Muscle of leg (tissue), 11 donors: ENCODE data around the gene DES. TPM values are rescaled to one million over a fixed set of nuclear protein-coding genes. Genes with fewer than 3 reads are reported as not detected.
A peak's percentile ranks its signal among the peaks of the same experiment; 100 is the strongest.

ENCODE experiments used
- DNase-seq: peaks from one replicate; pipeline ENCODE4 v3.0.0; 2013
- H3K27ac ChIP-seq: one replicate; pipeline ENCODE4 v1.5.1; 2013; ENCODE audit warnings: mild to moderate bottlenecking, low read length, control low read depth
- H3K27me3 ChIP-seq: one replicate; pipeline ENCODE4 v1.6.1; 2013; ENCODE audit warnings: low read length; ENCODE audit not compliant: control insufficient read depth, insufficient read depth
- H3K36me3 ChIP-seq: one replicate; pipeline ENCODE4 v1.6.1; 2013; ENCODE audit warnings: low read length; ENCODE audit not compliant: control insufficient read depth, insufficient read depth
- H3K4me1 ChIP-seq: one replicate; pipeline ENCODE4 v1.6.1; 2013; ENCODE audit warnings: low read length; ENCODE audit not compliant: control insufficient read depth, insufficient read depth
- H3K4me3 ChIP-seq: one replicate; pipeline ENCODE4 v1.5.1; 2013; ENCODE audit warnings: low read length, control low read depth
- H3K9me3 ChIP-seq: replicated peaks from 2 replicates; pipeline ENCODE4 v1.6.1; 2013; ENCODE audit warnings: low read depth, low read length; ENCODE audit not compliant: control insufficient read depth
- WGBS: methylation state at CpG from one replicate; pipeline ENCODE4 v1.1.5; 2013; ENCODE audit warnings: missing lambda C conversion rate; ENCODE audit not compliant: insufficient coverage; 5-methylcytosine and 5-hydroxymethylcytosine counted together
- polyA plus RNA-seq, 8 donors: library from polyadenylated mRNA; unstranded; fragments of 120-200 nt; gene quantifications; one replicate each; pipeline versions ENCODE4 v1.2.1 to v1.2.3, GENCODE V29; 2013; ENCODE audit warnings: inconsistent platforms in 1 of 8, low replicate concordance in 1 of 8; ENCODE audit not compliant: insufficient read length in 8 of 8, insufficient read depth in 1 of 8
- total RNA-seq: library from RNA; stranded (reverse); fragments of 120-200 nt; gene quantifications from one replicate; pipeline ENCODE4 v1.2.4, GENCODE V29; 2013

DES gene
- total and polyA plus RNA-seq, 9 donors = 2,139 to 4,335 (median 3,834) TPM

DNA sequence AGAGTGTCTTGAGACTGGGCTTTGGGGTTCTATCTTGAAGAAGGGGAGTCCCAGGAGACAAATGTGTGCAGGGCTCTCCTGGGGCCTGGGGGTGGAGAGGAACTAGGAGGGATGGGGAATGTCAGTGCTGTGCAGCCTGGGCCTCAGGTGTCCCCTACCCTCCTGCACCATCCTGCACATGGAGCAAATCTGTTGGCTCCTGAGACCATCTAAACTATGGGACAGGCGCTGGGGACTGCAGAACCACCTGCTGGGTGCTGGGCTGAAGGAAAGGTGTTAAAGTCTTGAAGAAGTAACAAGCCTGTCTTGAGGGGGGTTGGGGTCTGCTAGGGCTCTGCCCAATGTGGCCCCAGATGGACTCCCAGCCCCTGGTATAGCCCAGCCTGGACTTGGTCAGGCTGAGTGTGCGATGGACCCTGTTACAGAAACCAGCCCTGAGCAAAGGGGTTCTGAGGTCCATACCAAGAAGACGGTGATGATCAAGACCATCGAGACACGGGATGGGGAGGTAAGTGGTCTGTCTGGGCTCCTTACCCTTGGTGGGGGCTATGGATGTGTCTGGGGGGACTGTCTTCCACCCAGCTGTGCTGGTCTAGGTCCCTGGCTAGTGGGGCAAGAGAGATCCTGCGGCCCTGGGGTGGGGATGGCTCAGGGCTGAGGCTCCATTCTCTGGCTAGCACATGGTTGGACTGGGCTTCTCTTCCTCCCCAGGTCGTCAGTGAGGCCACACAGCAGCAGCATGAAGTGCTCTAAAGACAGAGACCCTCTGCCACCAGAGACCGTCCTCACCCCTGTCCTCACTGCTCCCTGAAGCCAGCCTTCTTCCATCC lies 7.3 kb downstream of the DES start:
- 91% methylated on average over 7 of the region's 8 CpGs for WGBS
- peaks cover 22% of the 10 kb centered on the region for H3K4me1 ChIP-seq
- H3K9me3 ChIP-seq = no peaks in the 10 kb centered on the region
- peaks cover 52% of the 10 kb centered on the region for H3K36me3 ChIP-seq
- H3K27ac ChIP-seq = peak overlapping the region; percentile 26
- peaks cover 5% of the 10 kb centered on the region for H3K27me3 ChIP-seq
- H3K4me3 ChIP-seq = no peak overlapping the region
- no peak for DNase-seq

GRCh38 chr2:219426068-219426443 lies 7.9 kb downstream of the DES start:
- H3K27ac ChIP-seq = peak overlapping the region; percentile 26
- H3K36me3 ChIP-seq = peaks cover 46% of the 10 kb centered on the region
- no peak for DNase-seq
- H3K4me3 ChIP-seq = no peak overlapping the region
- no peaks in the 10 kb centered on the region for H3K9me3 ChIP-seq
- H3K27me3 ChIP-seq = peaks cover 2% of the 10 kb centered on the region
- peaks cover 28% of the 10 kb centered on the region for H3K4me1 ChIP-seq
- 79% methylated on average over 4 of the region's 7 CpGs for WGBS

DNA sequence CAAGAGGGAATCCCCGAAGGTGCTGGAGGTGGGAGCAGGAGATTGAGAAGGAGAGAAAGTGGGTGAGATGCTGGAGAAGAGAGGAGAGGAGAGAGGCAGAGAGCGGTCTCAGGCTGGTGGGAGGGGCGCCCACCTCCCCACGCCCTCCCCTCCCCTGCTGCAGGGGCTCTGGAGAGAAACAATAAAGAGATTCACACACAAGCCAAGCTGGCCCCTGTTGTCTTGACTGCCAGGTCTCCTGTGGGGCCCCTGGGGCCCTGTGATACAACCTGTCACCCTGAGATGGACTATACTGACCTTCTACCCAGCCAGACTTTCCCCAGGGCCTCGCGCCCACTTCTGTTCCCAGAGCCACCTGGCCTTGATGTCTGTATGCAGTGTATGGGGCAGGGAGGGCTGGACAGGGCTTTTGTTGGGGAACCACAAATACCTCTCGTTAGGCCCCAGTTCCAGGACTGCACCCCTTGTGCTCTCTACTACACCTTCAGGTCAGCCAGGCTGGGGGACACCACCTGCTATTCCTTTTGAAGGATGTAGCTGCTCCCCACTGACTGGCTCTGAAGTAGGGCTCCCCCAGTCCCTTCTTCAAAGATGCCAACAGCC lies 8.5 kb downstream of the DES start:
- no CpG with 5 or more reads among the region's 7 CpGs for WGBS
- Histone ChIP-seq H3K9me3 (no peaks in the 10 kb centered on the region), H3K4me1 (peaks cover 31% of the 10 kb centered on the region), H3K36me3 (peaks cover 42% of the 10 kb centered on the region), H3K27me3 (no peaks in the 10 kb centered on the region), H3K27ac (peak overlapping the region; percentile 26), H3K4me3 (no peak overlapping the region)
- DNase-seq = no peak

DNA sequence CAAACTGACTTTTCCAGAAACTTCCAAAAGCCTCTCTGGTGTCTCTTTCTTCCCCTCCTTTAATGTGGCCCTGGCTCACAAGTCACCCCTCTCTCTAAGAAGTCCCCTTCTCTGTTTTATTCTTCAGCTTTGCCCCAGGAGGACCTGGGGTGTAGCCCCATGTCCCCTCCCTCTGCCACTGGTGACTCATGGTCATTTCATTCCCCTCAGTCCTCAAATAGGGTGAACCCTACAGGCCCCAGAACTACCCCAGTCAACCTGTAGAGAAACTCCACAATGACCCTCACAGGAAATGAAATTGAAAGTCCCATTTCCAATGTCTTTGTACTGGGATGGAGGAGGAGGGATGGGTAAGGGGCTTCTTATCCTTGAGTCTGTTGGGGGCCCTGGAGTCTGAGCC lies 10.3 kb downstream of the DES start:
- no peaks in the 10 kb centered on the region for H3K27me3 ChIP-seq
- DNase-seq = no peak
- no peak overlapping the region for H3K4me3 ChIP-seq
- H3K27ac ChIP-seq = peak overlapping the region; percentile 47
- H3K9me3 ChIP-seq = no peaks in the 10 kb centered on the region
- peaks cover 26% of the 10 kb centered on the region for H3K4me1 ChIP-seq
- peaks cover 33% of the 10 kb centered on the region for H3K36me3 ChIP-seq

DNA sequence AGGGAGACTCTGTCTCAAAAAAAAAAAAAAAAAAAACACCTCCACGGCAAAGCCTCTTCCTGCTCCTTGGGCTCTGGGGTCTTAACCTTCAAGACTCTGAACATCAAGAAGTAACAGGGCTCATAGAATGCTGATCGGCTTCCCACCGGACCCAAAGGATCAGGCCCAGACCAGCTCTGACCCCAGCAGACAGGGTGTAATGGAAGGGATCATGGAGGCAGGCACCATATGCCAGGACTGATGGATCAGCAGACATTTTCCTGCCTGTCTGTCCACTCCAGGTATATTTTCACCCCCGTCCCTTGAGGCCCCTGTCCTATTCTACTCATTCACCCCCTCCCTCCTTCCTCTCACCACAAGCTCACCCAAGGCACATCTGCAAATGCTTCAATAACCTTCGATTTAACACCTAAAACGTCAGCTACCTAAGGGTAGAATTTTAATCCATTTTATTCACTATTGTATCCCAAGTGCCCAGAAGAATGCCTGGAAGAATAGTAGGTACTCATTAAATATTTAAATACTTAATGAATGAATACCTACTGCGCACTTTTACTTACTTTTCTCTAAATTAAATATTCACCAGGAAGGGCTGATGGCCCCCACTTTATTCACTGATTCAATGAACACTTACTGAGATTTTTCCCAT lies 11.9 kb downstream of the DES start:
- Histone ChIP-seq H3K4me1 (peaks cover 31% of the 10 kb centered on the region), H3K9me3 (no peaks in the 10 kb centered on the region), H3K4me3 (no peak overlapping the region), H3K27ac (peak overlapping the region; percentile 85), H3K36me3 (peaks cover 19% of the 10 kb centered on the region), H3K27me3 (peaks cover 12% of the 10 kb centered on the region)
- WGBS = 77% methylated on average over 3 of the region's 7 CpGs
- no peak for DNase-seq

DNA sequence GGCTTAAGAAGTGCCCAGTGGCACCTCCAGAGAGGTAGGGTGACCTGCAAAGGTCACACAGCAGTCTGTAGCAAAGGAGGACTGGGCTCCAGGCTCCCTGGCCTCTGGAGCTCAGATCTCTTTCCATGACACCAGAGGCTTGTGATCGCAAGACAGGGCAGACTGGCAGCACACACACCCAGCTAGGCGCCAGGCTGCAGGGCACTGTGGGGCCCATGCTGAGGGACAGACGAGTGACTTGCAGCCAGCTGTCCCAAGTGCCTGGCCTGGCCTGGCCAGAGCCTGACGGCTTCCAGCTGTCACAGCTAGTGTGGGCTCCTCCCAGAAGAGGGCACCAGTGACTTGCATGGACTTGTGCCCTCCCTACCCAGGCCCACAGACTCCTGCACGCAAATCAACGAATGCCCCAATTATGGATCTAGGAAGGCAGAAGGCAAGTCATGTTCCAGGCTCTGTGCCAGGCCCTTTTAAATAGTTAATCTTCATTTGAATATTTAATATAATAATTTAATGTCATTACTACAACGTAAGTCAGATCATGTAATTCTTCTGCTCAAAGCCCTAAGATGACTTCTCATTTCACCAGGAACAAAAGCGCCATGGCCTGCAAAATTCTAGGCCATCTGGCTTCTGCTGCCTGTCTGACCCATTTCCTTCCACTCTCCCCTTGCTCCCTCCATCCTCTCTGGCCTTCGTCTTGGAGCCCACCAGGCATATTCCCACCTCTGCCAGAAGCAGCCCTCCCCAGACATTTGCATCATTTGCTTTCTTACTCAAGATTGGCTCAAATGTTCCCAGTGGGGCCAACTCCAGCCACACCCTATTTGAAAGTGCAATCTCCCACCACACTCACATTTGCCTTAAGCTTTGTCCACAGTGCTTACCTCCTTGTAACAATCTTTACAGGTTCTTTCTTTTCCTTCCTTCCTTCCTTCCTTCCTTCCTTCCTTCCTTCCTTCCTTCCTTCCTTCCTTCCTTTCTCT lies 12.7 kb downstream of the DES start:
- WGBS = 59% methylated on average over 6 of the region's 9 CpGs
- Histone ChIP-seq H3K9me3 (no peaks in the 10 kb centered on the region), H3K4me3 (no peak overlapping the region), H3K27ac (peak overlapping the region; percentile 85), H3K4me1 (peaks cover 37% of the 10 kb centered on the region), H3K36me3 (peaks cover 11% of the 10 kb centered on the region), H3K27me3 (peaks cover 20% of the 10 kb centered on the region)
- peak; percentile 85 for DNase-seq

DNA sequence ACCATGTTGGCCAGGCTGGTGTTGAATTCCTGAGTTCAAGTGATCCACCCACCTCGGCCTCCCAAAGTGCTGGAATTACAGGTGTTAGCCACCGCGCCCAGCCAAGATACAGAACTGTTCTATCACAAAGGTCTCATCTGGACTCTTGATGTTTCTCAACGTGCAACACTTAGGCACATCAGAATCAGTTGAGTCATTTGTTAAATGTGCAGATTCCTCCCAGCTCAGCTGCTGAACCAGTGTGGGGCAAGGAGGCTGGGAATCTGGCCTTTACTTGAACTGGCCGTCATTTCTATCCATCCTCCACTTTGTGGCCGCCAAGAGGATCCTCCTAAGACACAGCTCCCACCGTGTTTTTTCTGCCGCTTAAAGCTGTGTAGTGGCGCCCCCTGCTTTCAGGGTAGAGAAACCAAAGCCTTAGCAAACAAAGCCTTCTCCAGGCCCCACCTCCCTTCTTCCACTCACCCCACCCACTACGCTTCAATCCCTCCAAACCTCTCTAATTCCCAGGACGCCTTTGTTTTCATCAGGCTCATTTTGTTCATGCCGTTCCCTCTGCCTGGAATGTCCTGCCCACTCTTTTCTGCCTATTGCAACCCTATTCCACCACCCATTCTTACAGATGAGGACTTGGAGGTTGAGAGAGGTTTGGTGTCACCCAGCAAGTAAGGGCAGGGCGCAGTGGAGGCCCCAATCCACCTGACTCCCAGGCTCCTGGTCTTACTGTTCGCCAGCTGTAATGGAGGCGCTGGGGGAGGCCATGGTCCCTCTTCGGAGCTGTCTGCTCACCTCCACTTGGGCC lies 15.7 kb downstream of the DES start:
- peaks cover 63% of the 10 kb centered on the region for H3K4me1 ChIP-seq
- H3K36me3 ChIP-seq = peaks cover 2% of the 10 kb centered on the region
- no peaks in the 10 kb centered on the region for H3K9me3 ChIP-seq
- peak overlapping the region; percentile 87 for H3K27ac ChIP-seq
- peaks cover 31% of the 10 kb centered on the region for H3K27me3 ChIP-seq
- peak overlapping the region; percentile 54 for H3K4me3 ChIP-seq
- 53% methylated on average over 10 of the region's 16 CpGs for WGBS
- no peak for DNase-seq

GRCh38 chr2:219434468-219434717 lies 16.2 kb downstream of the DES start:
- 3% methylated on average over 5 of the region's 9 CpGs for WGBS
- H3K27me3 ChIP-seq = peaks cover 31% of the 10 kb centered on the region
- H3K4me3 ChIP-seq = peak overlapping the region; percentile 54
- H3K4me1 ChIP-seq = peaks cover 68% of the 10 kb centered on the region
- no peaks in the 10 kb centered on the region for H3K9me3 ChIP-seq
- peaks cover 2% of the 10 kb centered on the region for H3K36me3 ChIP-seq
- peak overlapping the region; percentile 87 for H3K27ac ChIP-seq
- peak; percentile 62 for DNase-seq

- Histone ChIP-seq H3K4me3 (peak within 1 kb of the TSS; percentile 54), H3K9me3 (no peaks in the 10 kb centered on the region), H3K4me1 (peaks cover 72% of the 10 kb centered on the region), H3K27me3 (peaks cover 31% of the 10 kb centered on the region), H3K36me3 (peaks cover 2% of the 10 kb centered on the region), H3K27ac (peak within 1 kb of the TSS; percentile 87)
- 5% methylated on average over 75 of the region's 77 CpGs for WGBS
- DNase-seq = no peak
Observed at GRCh38 chr2:219434718-219435525, 16.7 kb downstream of the DES start, which contains the start of gene SPEG. Gene SPEG, plus strand, starts transcription at chr2:219434843. Its CDS starts 135 bp downstream, at chr2:219434978.
